Lower leg skin (tissue), 4 donors: ENCODE results near the gene HTR7. TPM values are rescaled to one million over a fixed set of nuclear protein-coding genes. Genes with fewer than 3 reads are reported as not detected.
"Not testable (repeated sequence)": the region's sequence is repeated elsewhere in the genome, so short reads cannot be mapped to it uniquely, and the experiment has no call there.

Source experiments
- DNase-seq, 2 donors: peaks; one replicate each; pipeline ENCODE4 v3.0.0-alpha.2; 2019; ENCODE audit warnings: low spot score in 2 of 2
- H3K4me3 ChIP-seq: fragments of 200-600 bp; sonication (generic); 2 replicates; pipeline ENCODE4 v1.5.1; 2017; ENCODE audit warnings: mild to moderate bottlenecking, low read depth; ENCODE audit not compliant: poor library complexity, severe bottlenecking
- POLR2A ChIP-seq, 2 donors: fragments of 450-650 bp; IDR thresholded peaks; one replicate each; pipeline ENCODE4 v1.6.1; 2016 to 2017; ENCODE audit warnings: antibody characterized with exemption in 2 of 2, mild to moderate bottlenecking in 1 of 2, moderate library complexity in 1 of 2
- WGBS, 2 donors: methylation state at CpG; one replicate each; pipeline ENCODE4 v1.1.5; 2018; 5-methylcytosine and 5-hydroxymethylcytosine counted together
- intact Hi-C: fragments of 100-400 bp; cut with DNase I; formaldehyde crosslinking; loops from one replicate; pipeline ENCODE4 v1.15.0; 2023; ENCODE audit warnings: low total_unique reads
- total RNA-seq, 4 donors: library from RNA; depleted of rRNA; stranded (reverse); fragments of >200 nt; gene quantifications; one replicate each; pipeline ENCODE4 v1.1.0, GENCODE V29; 2016
- TF ChIP-seq, protein P1 (sequence below), 3 donors: fragments of 450-650 bp; IDR thresholded peaks; one replicate each; pipeline ENCODE4 v1.5.1; 2016; ENCODE audit warnings: antibody characterized with exemption in 3 of 3, mild to moderate bottlenecking in 3 of 3, moderate library complexity in 2 of 3

HTR7 gene
- total RNA-seq: under 1 TPM; 0.08 to 0.94 (median 0.45) TPM

DNA sequence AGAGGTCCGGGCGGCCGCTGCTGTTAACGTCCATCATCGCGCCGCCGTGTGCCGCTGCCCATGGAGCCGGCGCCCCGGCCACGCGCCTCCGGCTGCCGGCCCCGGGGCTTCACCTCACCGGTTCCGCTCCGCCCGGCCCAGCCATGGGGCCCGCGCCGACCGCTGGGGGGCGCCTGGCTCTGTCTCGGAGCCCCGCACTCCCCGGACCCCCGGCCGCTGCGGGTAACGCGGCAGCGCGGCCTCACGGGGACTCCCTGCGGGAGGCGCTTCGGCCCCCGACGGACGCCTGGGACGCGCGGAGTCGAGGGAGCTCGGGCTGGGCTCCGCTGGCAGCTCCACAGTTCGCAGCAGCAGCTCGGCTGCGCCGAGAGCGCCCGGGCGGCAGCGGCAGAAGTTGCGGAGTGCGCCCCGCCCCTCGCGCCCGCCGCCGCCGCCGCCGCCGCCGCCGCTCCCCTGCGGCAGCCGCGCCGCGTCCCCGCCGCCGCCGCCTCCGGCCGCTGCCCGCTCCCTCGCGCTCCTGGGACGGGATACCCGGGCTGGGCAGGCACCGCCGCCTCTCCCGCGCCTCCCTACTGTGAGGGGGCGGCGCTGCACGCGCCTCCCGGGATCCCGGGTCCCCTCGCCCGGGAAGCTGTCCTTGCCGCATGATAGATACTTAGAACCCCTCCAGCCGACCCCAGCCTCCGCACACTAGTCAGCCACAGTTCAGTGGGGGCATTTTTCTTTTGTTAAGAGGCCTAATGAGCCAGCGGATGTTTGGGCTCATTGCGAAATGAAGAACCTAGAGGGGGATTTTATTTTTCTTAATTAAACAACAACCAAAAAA is at the start of gene HTR7:
Gene HTR7, minus strand, starts transcription at position 405 of the 826 bp plus-strand sequence. Its CDS starts 368 bp downstream, at position 37.
- intact Hi-C loops: no loop called here
- WGBS, 2 donors: 1 to 4% methylated on average over 13 to 61 of the region's 104 CpGs
- no peak for TF ChIP-seq POLR2A (IDR thresholded peaks at IDR 0.05)
- TF ChIP-seq, protein P1, sequence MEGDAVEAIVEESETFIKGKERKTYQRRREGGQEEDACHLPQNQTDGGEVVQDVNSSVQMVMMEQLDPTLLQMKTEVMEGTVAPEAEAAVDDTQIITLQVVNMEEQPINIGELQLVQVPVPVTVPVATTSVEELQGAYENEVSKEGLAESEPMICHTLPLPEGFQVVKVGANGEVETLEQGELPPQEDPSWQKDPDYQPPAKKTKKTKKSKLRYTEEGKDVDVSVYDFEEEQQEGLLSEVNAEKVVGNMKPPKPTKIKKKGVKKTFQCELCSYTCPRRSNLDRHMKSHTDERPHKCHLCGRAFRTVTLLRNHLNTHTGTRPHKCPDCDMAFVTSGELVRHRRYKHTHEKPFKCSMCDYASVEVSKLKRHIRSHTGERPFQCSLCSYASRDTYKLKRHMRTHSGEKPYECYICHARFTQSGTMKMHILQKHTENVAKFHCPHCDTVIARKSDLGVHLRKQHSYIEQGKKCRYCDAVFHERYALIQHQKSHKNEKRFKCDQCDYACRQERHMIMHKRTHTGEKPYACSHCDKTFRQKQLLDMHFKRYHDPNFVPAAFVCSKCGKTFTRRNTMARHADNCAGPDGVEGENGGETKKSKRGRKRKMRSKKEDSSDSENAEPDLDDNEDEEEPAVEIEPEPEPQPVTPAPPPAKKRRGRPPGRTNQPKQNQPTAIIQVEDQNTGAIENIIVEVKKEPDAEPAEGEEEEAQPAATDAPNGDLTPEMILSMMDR (IDR thresholded peaks at IDR 0.05): no peak
- peak; percentile 20 to 90 for DNase-seq
- peak within 1 kb of the TSS; percentile 52 for H3K4me3 ChIP-seq

DNA sequence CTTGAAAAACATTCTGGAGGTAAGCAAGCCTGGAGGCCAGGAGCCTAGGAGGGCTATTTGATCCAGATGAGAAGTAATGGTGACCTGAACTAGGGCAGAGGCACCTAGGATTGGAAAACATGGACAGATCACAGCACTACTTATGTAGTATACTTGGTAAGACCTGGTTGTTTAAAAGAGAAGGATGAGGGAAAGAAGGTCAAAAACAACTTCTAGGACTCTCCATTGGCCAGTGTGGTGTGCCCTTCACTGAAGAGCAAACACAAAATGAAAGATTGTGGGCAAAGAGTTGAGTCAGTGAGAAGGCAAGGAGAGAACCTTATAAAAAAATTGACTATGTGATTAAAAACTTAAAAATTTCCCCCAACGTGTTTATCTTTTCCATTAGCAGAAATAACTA is 48.8 kb upstream of the HTR7 start:
- no peak overlapping the region for H3K4me3 ChIP-seq
- WGBS, 2 donors: 83 to 85% methylated on average over 1 of the region's 1 CpG
- intact Hi-C loops: no loop called here
- no peak for DNase-seq
- TF ChIP-seq, protein P1 (IDR thresholded peaks at IDR 0.05): no peak

DNA sequence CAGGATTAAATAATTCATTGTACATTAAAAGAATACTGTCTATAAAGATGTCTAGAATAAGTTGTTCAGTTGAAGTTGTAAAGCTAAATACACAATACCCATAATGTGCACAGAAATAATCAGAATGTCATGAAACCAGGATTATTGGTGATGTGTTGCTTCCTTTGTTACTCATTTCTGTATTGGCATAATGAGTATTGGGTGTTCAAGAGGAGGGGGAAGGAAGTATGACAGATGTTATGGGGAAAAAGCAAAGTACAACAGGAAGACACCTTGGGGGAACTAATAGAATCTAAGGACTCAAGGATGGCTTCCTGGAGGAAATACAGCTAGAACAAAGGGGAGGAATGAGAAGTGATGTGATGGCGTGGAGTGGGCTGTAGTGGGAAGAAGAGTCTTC is 48.1 kb upstream of the HTR7 start:
- TF ChIP-seq POLR2A (IDR thresholded peaks at IDR 0.05): no peak
- TF ChIP-seq, protein P1 (IDR thresholded peaks at IDR 0.05): no peak
- no peak overlapping the region for H3K4me3 ChIP-seq
- intact Hi-C loops: no loop called here
- WGBS, 2 donors: 78 to 83% methylated on average over 1 of the region's 1 CpG
- no peak for DNase-seq

DNA sequence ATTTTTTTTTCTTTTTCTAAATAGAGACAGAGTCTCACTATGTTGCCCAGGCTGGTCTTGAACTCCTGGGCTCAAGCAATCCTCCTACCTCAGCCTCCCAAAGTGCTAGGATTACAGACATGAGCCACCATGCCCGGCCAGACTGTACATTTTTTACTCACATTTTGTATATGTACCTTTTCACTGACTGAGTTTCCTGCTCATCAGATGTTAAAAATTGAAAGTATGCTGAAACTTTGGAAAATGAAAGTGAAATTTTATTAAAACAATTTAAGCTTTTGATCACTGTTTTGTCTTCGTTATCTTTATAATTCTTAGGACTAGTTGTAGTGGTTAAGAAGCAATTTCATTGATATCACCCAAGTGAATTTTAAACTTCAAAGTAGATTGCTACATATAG is 39.1 kb upstream of the HTR7 start:
- WGBS, 2 donors: 80 to 97% methylated on average over 2 of the region's 2 CpGs
- not testable (repeated sequence) for H3K4me3 ChIP-seq

DNA sequence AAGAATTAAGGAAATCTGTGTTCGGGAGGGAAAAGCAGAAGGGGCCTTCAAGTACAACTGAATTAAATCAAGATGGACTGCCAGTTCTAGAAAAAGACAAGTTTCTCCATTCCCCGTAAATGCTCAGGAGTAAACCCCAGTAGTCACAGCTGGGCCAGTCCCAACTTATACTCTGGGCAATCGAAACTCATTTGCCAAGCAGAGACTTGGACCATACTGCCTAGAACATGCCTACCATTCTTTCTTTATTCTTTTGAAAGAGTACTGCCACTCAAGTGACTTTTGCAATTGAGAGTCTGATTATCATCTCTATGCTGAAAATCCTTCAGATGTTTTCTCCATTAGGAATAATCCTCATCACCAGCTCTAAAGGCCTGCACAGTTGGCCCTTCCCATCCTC is 35.4 kb upstream of the HTR7 start:
- no peak for TF ChIP-seq POLR2A (IDR thresholded peaks at IDR 0.05)
- TF ChIP-seq, protein P1 (IDR thresholded peaks at IDR 0.05): no peak
- H3K4me3 ChIP-seq: no peak overlapping the region
- no peak for DNase-seq
- intact Hi-C loops: no loop called here
- 90 to 92% methylated on average over 3 of the region's 3 CpGs for WGBS, 2 donors

More for the DNA sequence above, 39.1 kb upstream of the HTR7 start:
- intact Hi-C loops, DNase-seq: not testable (repeated sequence)

DNA sequence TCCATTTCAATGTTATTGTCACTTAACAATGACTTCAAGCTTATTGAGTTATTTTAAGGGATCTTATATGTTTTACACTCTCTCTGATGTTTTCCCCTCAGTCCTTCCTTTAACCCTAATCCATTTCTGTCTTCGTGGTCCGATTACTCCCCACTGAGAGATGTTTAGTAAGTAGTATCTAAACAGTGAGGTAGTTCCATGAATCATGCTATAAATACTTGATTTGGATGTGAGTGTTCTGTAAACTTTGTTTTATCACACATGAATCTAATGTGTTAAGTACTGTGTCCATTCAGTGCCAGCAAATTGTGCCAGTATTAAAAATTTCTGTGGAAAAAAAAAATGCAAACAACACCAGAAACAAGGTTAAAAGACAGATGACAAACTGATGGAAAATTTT is 32.5 kb upstream of the HTR7 start:
- TF ChIP-seq, protein P1 (IDR thresholded peaks at IDR 0.05): no peak
- no peak for TF ChIP-seq POLR2A (IDR thresholded peaks at IDR 0.05)
- no peak for DNase-seq
- intact Hi-C loops: no loop called here
- 90 to 95% methylated on average over 2 of the region's 2 CpGs for WGBS, 2 donors
- no peak overlapping the region for H3K4me3 ChIP-seq
